HL-60 (cell line): Measurements from ENCODE around the gene ZFP92.

ENCODE experiments used
- GABPA ChIP-seq: IDR thresholded peaks from 2 replicates; pipeline ENCODE4 v1.6.1; 2012; ENCODE audit warnings: low read depth
- POLR2AphosphoS5 ChIP-seq: IDR thresholded peaks from 2 replicates; pipeline ENCODE4 v1.6.1; 2012; ENCODE audit warnings: low read depth
- TF ChIP-seq, protein P1 (sequence below): IDR thresholded peaks from one replicate; pipeline ENCODE4 v1.5.1; 2011; ENCODE audit warnings: low read length, control low read depth, inconsistent platforms; ENCODE audit not compliant: insufficient read depth

DNA sequence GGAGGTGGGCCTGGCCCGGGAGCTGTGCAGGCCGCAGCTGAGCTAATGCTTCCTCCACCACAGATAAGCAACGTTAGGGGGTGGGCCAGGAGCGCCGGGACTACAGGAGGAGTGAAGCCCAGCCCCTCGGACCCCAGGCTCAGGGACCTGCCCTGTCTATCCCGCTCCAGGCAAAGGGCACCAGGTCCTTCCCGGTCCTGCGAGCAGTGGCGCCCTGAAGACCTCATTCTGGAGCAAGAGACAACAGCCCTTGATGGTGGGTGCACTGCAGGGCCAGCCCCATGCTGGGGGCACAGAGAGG is 35.3 kb downstream of the ZFP92 start:
- TF ChIP-seq, protein P1, sequence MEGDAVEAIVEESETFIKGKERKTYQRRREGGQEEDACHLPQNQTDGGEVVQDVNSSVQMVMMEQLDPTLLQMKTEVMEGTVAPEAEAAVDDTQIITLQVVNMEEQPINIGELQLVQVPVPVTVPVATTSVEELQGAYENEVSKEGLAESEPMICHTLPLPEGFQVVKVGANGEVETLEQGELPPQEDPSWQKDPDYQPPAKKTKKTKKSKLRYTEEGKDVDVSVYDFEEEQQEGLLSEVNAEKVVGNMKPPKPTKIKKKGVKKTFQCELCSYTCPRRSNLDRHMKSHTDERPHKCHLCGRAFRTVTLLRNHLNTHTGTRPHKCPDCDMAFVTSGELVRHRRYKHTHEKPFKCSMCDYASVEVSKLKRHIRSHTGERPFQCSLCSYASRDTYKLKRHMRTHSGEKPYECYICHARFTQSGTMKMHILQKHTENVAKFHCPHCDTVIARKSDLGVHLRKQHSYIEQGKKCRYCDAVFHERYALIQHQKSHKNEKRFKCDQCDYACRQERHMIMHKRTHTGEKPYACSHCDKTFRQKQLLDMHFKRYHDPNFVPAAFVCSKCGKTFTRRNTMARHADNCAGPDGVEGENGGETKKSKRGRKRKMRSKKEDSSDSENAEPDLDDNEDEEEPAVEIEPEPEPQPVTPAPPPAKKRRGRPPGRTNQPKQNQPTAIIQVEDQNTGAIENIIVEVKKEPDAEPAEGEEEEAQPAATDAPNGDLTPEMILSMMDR = no peak
- TF ChIP-seq GABPA (no peak), POLR2AphosphoS5 (no peak)
